SK-N-MC (cell line): ENCODE data around the gene CEP85.
"Not testable (repeated sequence)": the region's sequence is repeated elsewhere in the genome, so short reads cannot be mapped to it uniquely, and the experiment has no call there.

Experiments used
- DNase-seq: peaks from one replicate; pipeline ENCODE4 v3.0.0-alpha.2; 2011; ENCODE audit warnings: low read depth, low spot score
- H3K27ac ChIP-seq: fragments of 200-600 bp; sonication (generic); 2 replicates; pipeline ENCODE4 v1.5.1; 2016; ENCODE audit warnings: mixed run types
- H3K36me3 ChIP-seq: fragments of 200-600 bp; sonication (generic); 2 replicates; pipeline ENCODE4 v1.6.1; 2017; ENCODE audit warnings: antibody characterized with exemption, low read length, mixed read lengths; ENCODE audit not compliant: insufficient read depth
- H3K4me3 ChIP-seq: fragments of 200-600 bp; sonication (generic); 2 replicates; pipeline ENCODE4 v1.5.1; 2016
- H3K9ac ChIP-seq: fragments of 200-600 bp; sonication (generic); 2 replicates; pipeline ENCODE4 v1.8.0; 2017; ENCODE audit warnings: mixed run types, mixed read lengths; ENCODE audit not compliant: insufficient read length
- H3K9me3 ChIP-seq: fragments of 200-600 bp; sonication (generic); 2 replicates; pipeline ENCODE4 v1.6.1; 2017; ENCODE audit warnings: low read depth, mild to moderate bottlenecking, antibody characterized with exemption, low read length, moderate library complexity, mixed read lengths
- EZH2 ChIP-seq: fragments of 200-600 bp; sonication (generic); IDR thresholded peaks from one replicate; pipeline ENCODE4 v1.6.1; 2017; ENCODE audit warnings: antibody characterized with exemption
- FOXP2 ChIP-seq: optimal IDR thresholded peaks from 2 replicates; pipeline ENCODE3; 2011; ENCODE audit warnings: mild to moderate bottlenecking, moderate library complexity; ENCODE audit not compliant: insufficient read depth; ENCODE audit errors: extremely low read length, control extremely low read depth
- POLR2AphosphoS5 ChIP-seq: IDR thresholded peaks from 2 replicates; pipeline ENCODE4 v1.6.1; 2012; ENCODE audit warnings: mild to moderate bottlenecking, low read depth, low read length, borderline replicate concordance

The CEP85 gene

GRCh38 chr1:26215246-26215645 lies 18.8 kb upstream of the CEP85 start:
- TF ChIP-seq POLR2AphosphoS5 (no peak), FOXP2 (no peak), EZH2 (no peak)
- Histone ChIP-seq H3K9me3 (no peaks in the 10 kb centered on the region), H3K27ac (no peak overlapping the region), H3K4me3 (no peak overlapping the region), H3K9ac (no peak overlapping the region), H3K36me3 (no peaks in the 10 kb centered on the region)
- DNase-seq, result no peak

- DNase-seq, result no peak
- Histone ChIP-seq H3K9me3 (no peaks in the 10 kb centered on the region), H3K27ac (no peak overlapping the region), H3K36me3 (no peaks in the 10 kb centered on the region), H3K4me3 (no peak overlapping the region), H3K9ac (no peak overlapping the region)
- TF ChIP-seq FOXP2, result no peak
- no peak for TF ChIP-seq POLR2AphosphoS5
- TF ChIP-seq EZH2, result no peak
Observed at GRCh38 chr1:26218906-26219494, 15.0 kb upstream of the CEP85 start.

- no peak overlapping the region for H3K9ac ChIP-seq
- TF ChIP-seq POLR2AphosphoS5 (no peak), EZH2 (no peak), FOXP2 (no peak)
Observed at GRCh38 chr1:26220199-26220912, 13.6 kb upstream of the CEP85 start.

GRCh38 chr1:26221094-26221493 lies 12.9 kb upstream of the CEP85 start:
- H3K4me3 ChIP-seq, result no peak overlapping the region
- H3K36me3 ChIP-seq, result no peaks in the 10 kb centered on the region
- TF ChIP-seq FOXP2 (no peak), POLR2AphosphoS5 (no peak), EZH2 (no peak)
- DNase-seq, result no peak
- H3K27ac ChIP-seq, result no peak overlapping the region
- no peaks in the 10 kb centered on the region for H3K9me3 ChIP-seq
- H3K9ac ChIP-seq, result no peak overlapping the region

More at GRCh38 chr1:26220199-26220912, 13.6 kb upstream of the CEP85 start:
- no peak for DNase-seq
- no peak overlapping the region for H3K27ac ChIP-seq
- H3K36me3 ChIP-seq, result no peaks in the 10 kb centered on the region
- H3K9me3 ChIP-seq, result no peaks in the 10 kb centered on the region
- H3K4me3 ChIP-seq, result no peak overlapping the region

GRCh38 chr1:26224606-26225005 lies 9.4 kb upstream of the CEP85 start:
- no peak overlapping the region for H3K4me3 ChIP-seq

GRCh38 chr1:26225033-26225831 lies 8.8 kb upstream of the CEP85 start:
- no peak overlapping the region for H3K4me3 ChIP-seq
- no peak for DNase-seq
- TF ChIP-seq EZH2, result no peak
- no peak for TF ChIP-seq POLR2AphosphoS5
- no peak for TF ChIP-seq FOXP2
- H3K9me3 ChIP-seq, result no peaks in the 10 kb centered on the region
- no peak overlapping the region for H3K27ac ChIP-seq
- H3K9ac ChIP-seq, result no peak overlapping the region
- H3K36me3 ChIP-seq, result no peaks in the 10 kb centered on the region

More at GRCh38 chr1:26224606-26225005, 9.4 kb upstream of the CEP85 start:
- no peaks in the 10 kb centered on the region for H3K9me3 ChIP-seq
- DNase-seq, result no peak
- H3K9ac ChIP-seq, result no peak overlapping the region
- TF ChIP-seq POLR2AphosphoS5, result no peak
- TF ChIP-seq FOXP2, result no peak
- no peak for TF ChIP-seq EZH2
- no peak overlapping the region for H3K27ac ChIP-seq
- no peaks in the 10 kb centered on the region for H3K36me3 ChIP-seq

GRCh38 chr1:26230682-26231081 lies 3.3 kb upstream of the CEP85 start:
- H3K36me3 ChIP-seq, H3K4me3 ChIP-seq, H3K9me3 ChIP-seq, H3K9ac ChIP-seq, H3K27ac ChIP-seq, DNase-seq: not testable (repeated sequence)

- no peak for DNase-seq
- H3K36me3 ChIP-seq, result peaks cover 23% of the 10 kb centered on the region
- H3K9me3 ChIP-seq, result no peaks in the 10 kb centered on the region
- TF ChIP-seq POLR2AphosphoS5, result no peak
- TF ChIP-seq EZH2, result no peak
- no peak for TF ChIP-seq FOXP2
- H3K27ac ChIP-seq, result 0 out of 2 replicates have a peak overlapping the region, but pooled peaks have one; percentile 15
- H3K4me3 ChIP-seq, result peak overlapping the region; percentile 100
- peak overlapping the region; percentile 90 for H3K9ac ChIP-seq
Observed at GRCh38 chr1:26234644-26235370, 807 bp downstream of the CEP85 start.
